ENCODE measurements around the gene AQP3. TPM values are rescaled to one million over a fixed set of nuclear protein-coding genes. Genes with fewer than 3 reads are reported as not detected.

The AQP3 gene
- total and polyA plus RNA-seq, 2 of the 13 experiments (the other 11 are each of a cell fraction or from before 2014, with no cell fraction given): 1.4 to 5.5 TPM

GRCh38 chr9:33446946-33447798 lies at the start of gene AQP3 (continued):
- TF ChIP-seq HMGXB4 (CRISPR knock-in tag; IDR thresholded peaks at IDR 0.05; ENCODE audit: borderline replicate concordance in 1 of 2, low read depth in 1 of 2) (peak; percentile 3 to 64; a peak in 2 of 4 replicates), NCOA5 (CRISPR knock-in tag; IDR thresholded peaks at IDR 0.05) (no peak), ZC3H4 (CRISPR knock-in tag; IDR thresholded peaks at IDR 0.05; ENCODE audit: borderline replicate concordance) (no peak), GLMP (CRISPR knock-in tag; IDR thresholded peaks at IDR 0.05; ENCODE audit: borderline replicate concordance) (no peak), GATAD2A (CRISPR knock-in tag; IDR thresholded peaks at IDR 0.05) (0 out of 2 replicates have a peak, but pooled peaks have one; percentile 26), ZNF383 (CRISPR knock-in tag; IDR thresholded peaks at IDR 0.05; ENCODE audit: borderline replicate concordance) (0 out of 2 replicates have a peak, but pooled peaks have one; percentile 28), ZNF292 (CRISPR knock-in tag; IDR thresholded peaks at IDR 0.05; ENCODE audit: borderline replicate concordance, low read depth) (no peak), KAT7 (CRISPR knock-in tag; IDR thresholded peaks at IDR 0.05; ENCODE audit: borderline replicate concordance) (no peak), BCL6 (CRISPR knock-in tag; IDR thresholded peaks at IDR 0.05) (no peak), THYN1 (CRISPR knock-in tag; IDR thresholded peaks at IDR 0.05; ENCODE audit: borderline replicate concordance, low read depth) (no peak), JUND (CRISPR knock-in tag; IDR thresholded peaks at IDR 0.05) (no peak), ZNF850 (CRISPR knock-in tag; conservative IDR thresholded peaks at IDR 0.05) (no peak), MLX (CRISPR knock-in tag; IDR thresholded peaks at IDR 0.05) (no peak), ZNF609 (CRISPR knock-in tag; IDR thresholded peaks at IDR 0.05; ENCODE audit: borderline replicate concordance) (peak; percentile 24; the same call in 1 of the 2 replicates), MAX (IDR thresholded peaks at IDR 0.05) (peak; percentile 11; the same call in 1 of the 2 replicates)
- TF ChIP-seq, protein P1, sequence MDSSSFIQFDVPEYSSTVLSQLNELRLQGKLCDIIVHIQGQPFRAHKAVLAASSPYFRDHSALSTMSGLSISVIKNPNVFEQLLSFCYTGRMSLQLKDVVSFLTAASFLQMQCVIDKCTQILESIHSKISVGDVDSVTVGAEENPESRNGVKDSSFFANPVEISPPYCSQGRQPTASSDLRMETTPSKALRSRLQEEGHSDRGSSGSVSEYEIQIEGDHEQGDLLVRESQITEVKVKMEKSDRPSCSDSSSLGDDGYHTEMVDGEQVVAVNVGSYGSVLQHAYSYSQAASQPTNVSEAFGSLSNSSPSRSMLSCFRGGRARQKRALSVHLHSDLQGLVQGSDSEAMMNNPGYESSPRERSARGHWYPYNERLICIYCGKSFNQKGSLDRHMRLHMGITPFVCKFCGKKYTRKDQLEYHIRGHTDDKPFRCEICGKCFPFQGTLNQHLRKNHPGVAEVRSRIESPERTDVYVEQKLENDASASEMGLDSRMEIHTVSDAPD (CRISPR knock-in tag; IDR thresholded peaks at IDR 0.05): no peak

All from HepG2 (cell line).